GM12892 (cell line): ENCODE results near the gene GNA15.

ENCODE experiments used
- POLR2A ChIP-seq: IDR thresholded peaks from 2 replicates; pipeline ENCODE4 v1.6.1; 2011; ENCODE audit warnings: low read depth, low read length, control low read depth
- POLR2AphosphoS5 ChIP-seq: IDR thresholded peaks from 2 replicates; pipeline ENCODE4 v1.6.1; 2011; ENCODE audit warnings: low read depth, low read length, control low read depth
- TAF1 ChIP-seq: IDR thresholded peaks from 2 replicates; pipeline ENCODE4 v1.6.1; 2011; ENCODE audit warnings: low read depth, mild to moderate bottlenecking, control low read depth, low read length, borderline replicate concordance

DNA sequence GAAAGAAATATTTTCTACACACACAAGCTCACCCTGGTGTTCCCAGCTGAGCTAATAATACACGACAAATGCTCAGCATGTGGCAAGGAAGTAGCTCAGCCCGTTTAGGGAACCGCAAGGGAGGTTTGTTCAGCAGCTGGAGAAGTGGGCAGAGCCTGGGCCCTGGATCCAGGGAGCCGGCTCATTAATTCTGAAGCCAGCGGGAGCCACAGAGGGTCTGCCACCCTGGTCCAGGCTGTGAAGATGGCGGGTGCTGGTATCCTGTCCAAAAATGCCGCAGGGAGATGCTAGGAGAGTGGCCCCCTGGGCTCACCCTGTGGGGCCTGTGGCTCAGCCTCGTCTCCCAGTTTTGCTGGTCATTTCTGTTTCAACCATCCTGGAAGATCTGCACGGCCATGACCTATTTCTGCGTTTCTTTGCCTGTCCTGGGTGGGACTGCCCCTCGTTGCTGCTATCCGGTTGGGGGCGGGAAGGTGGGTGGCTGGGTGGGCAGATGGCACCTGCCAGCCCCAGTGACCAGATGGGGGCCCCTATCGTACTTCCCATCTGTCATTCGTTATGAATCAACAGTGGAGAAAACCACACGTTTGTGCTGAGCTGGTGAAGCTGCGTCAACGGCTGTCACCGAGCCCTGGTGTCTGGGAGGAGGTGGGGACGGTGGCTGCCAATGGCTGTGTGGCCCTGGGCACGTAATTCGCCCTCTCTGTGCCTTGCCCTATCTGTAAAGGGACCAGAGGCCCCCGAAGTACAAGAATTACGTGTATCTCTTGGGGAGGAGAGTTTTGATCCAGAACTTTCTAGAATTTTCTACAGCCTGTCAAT, 2.7 kb upstream of the GNA15 start:
- TF ChIP-seq POLR2A (peak; percentile 50; the same call in 1 of the 2 replicates), POLR2AphosphoS5 (peak; percentile 58; the same call in 1 of the 2 replicates), TAF1 (no peak)
